GM23338 (cell line): ENCODE measurements around the gene FKBP8. TPM values are rescaled to one million over a fixed set of nuclear protein-coding genes. Genes with fewer than 3 reads are reported as not detected.

Experiments used
- ATAC-seq: fragments of 200-7000 bp; cut with Tn5 transposase; 3 replicates; pipeline ENCODE4 v1.9.1; 2020
- DNase-seq: peaks from one replicate; pipeline ENCODE4 v3.0.0-alpha.2; 2015; ENCODE audit warnings: low spot score
- H2AFZ ChIP-seq: fragments of 200-600 bp; sonication (generic); 2 replicates; pipeline ENCODE4 v1.8.0; 2016; ENCODE audit warnings: antibody characterized with exemption, mild to moderate bottlenecking, moderate library complexity
- H3F3A ChIP-seq: fragments of 200-600 bp; sonication (generic); replicated peaks from 2 replicates; pipeline ENCODE4 v1.8.0; 2017; ENCODE audit warnings: antibody characterized with exemption, mixed run types, low read depth
- H3K27ac ChIP-seq: fragments of 200-600 bp; sonication (generic); 2 replicates; pipeline ENCODE4 v1.6.1; 2016; ENCODE audit warnings: low read depth
- H3K27me3 ChIP-seq: fragments of 200-600 bp; sonication (generic); 2 replicates; pipeline ENCODE4 v1.8.0; 2016; ENCODE audit warnings: mild to moderate bottlenecking, mixed run types, moderate library complexity; ENCODE audit not compliant: insufficient read depth
- H3K36me3 ChIP-seq: fragments of 200-600 bp; sonication (generic); 2 replicates; pipeline ENCODE4 v1.8.0; 2016; ENCODE audit warnings: mild to moderate bottlenecking; ENCODE audit not compliant: insufficient read depth
- H3K4me1 ChIP-seq: fragments of 200-600 bp; sonication (generic); 2 replicates; pipeline ENCODE4 v1.8.0; 2016; ENCODE audit warnings: mild to moderate bottlenecking, moderate library complexity; ENCODE audit not compliant: insufficient read depth
- H3K4me2 ChIP-seq: fragments of 200-600 bp; sonication (generic); 2 replicates; pipeline ENCODE4 v1.7.1; 2017; ENCODE audit warnings: mixed run types
- H3K4me3 ChIP-seq: fragments of 200-600 bp; sonication (generic); 2 replicates; pipeline ENCODE4 v1.6.1; 2016; ENCODE audit warnings: mixed run types
- H3K79me2 ChIP-seq: fragments of 200-600 bp; sonication (generic); replicated peaks from 2 replicates; pipeline ENCODE4 v1.8.0; 2017; ENCODE audit warnings: mild to moderate bottlenecking; ENCODE audit not compliant: insufficient read depth
- H3K9me2 ChIP-seq: fragments of 200-600 bp; sonication (generic); 2 replicates; pipeline ENCODE4 v1.8.0; 2017; ENCODE audit not compliant: insufficient read depth
- H4K20me1 ChIP-seq: fragments of 200-600 bp; sonication (generic); replicated peaks from 2 replicates; pipeline ENCODE4 v1.8.0; 2017; ENCODE audit warnings: mild to moderate bottlenecking; ENCODE audit not compliant: insufficient read depth
- H3K27ac Mint-ChIP-seq: 2 replicates; pipeline ENCODE4 v1.8.0; 2020; ENCODE audit warnings: inconsistent platforms, mild to moderate bottlenecking, moderate library complexity, mixed read lengths
- H3K27me3 Mint-ChIP-seq: 3 replicates; pipeline ENCODE4 v1.8.0; 2022; ENCODE audit warnings: low read depth, mild to moderate bottlenecking, moderate library complexity, mixed read lengths, inconsistent platforms; ENCODE audit not compliant: insufficient read depth, poor library complexity
- H3K36me3 Mint-ChIP-seq: 3 replicates; pipeline ENCODE4 v1.8.0; 2021; ENCODE audit warnings: low read depth, mild to moderate bottlenecking, inconsistent platforms, moderate library complexity, mixed read lengths
- H3K4me1 Mint-ChIP-seq: 3 replicates; pipeline ENCODE4 v1.8.0; 2020; ENCODE audit warnings: mild to moderate bottlenecking, inconsistent platforms, mixed read lengths
- H3K4me3 Mint-ChIP-seq: 3 replicates; pipeline ENCODE4 v1.8.0; 2021; ENCODE audit warnings: moderate library complexity, mild to moderate bottlenecking, inconsistent platforms, mixed read lengths
- H3K9me3 Mint-ChIP-seq: 3 replicates; pipeline ENCODE4 v1.8.0; 2020; ENCODE audit warnings: moderate library complexity, mild to moderate bottlenecking, inconsistent platforms, mixed read lengths
- CREB1 ChIP-seq: fragments of 250-450 bp; sonication (Bioruptor Pico); IDR thresholded peaks from 2 replicates; pipeline ENCODE4 v1.5.0; 2020; ENCODE audit warnings: low read depth, mild to moderate bottlenecking, moderate library complexity
- EZH2 ChIP-seq: fragments of 200-600 bp; sonication (generic); IDR thresholded peaks from one replicate; pipeline ENCODE4 v1.8.0; 2017; ENCODE audit warnings: antibody characterized with exemption, mild to moderate bottlenecking, low read depth; ENCODE audit not compliant: unreplicated experiment
- EZH2phosphoT487 ChIP-seq: fragments of 200-600 bp; sonication (generic); IDR thresholded peaks from one replicate; pipeline ENCODE4 v1.8.1; 2018; ENCODE audit warnings: antibody characterized with exemption; ENCODE audit not compliant: unreplicated experiment
- JUNB ChIP-seq: IDR thresholded peaks from one replicate; pipeline ENCODE4 v1.6.1; 2016; ENCODE audit warnings: antibody characterized with exemption; ENCODE audit not compliant: unreplicated experiment
- NANOG ChIP-seq: IDR thresholded peaks from 2 replicates; pipeline ENCODE4 v1.6.1; 2016; ENCODE audit warnings: antibody characterized with exemption, borderline replicate concordance
- POLR2AphosphoS5 ChIP-seq: IDR thresholded peaks from 2 replicates; pipeline ENCODE4 v1.6.1; 2016; ENCODE audit warnings: antibody characterized with exemption, low read depth
- STAT1 ChIP-seq: IDR thresholded peaks from one replicate; pipeline ENCODE4 v1.6.1; 2016; ENCODE audit warnings: antibody characterized with exemption; ENCODE audit not compliant: unreplicated experiment
- ZNF114 ChIP-seq: fragments of 250-450 bp; sonication (Bioruptor Pico); IDR thresholded peaks from 2 replicates; pipeline ENCODE4 v1.5.0; 2020; ENCODE audit warnings: mild to moderate bottlenecking, moderate library complexity
- ZNF331 ChIP-seq: fragments of 250-450 bp; sonication (Bioruptor Pico); IDR thresholded peaks from 2 replicates; pipeline ENCODE4 v1.5.0; 2020; ENCODE audit warnings: low read depth, mild to moderate bottlenecking, moderate library complexity
- polyA plus RNA-seq: library from polyadenylated mRNA; unstranded; fragments of >200 nt; fragmentation: Nextera tagmentation; extraction: Ambion mirVana; gene quantifications from 2 replicates; pipeline ENCODE4 v1.2.1, GENCODE V29; 2016
- total RNA-seq: library from RNA; depleted of rRNA; stranded (reverse); fragments of >200 nt; shearing (Covaris generic); gene quantifications from 2 replicates; pipeline ENCODE4 v1.2.3, GENCODE V29; 2014
- TF ChIP-seq, protein P1 (sequence below): IDR thresholded peaks from 2 replicates; pipeline ENCODE4 v1.6.1; 2016; ENCODE audit warnings: antibody characterized with exemption
- TF ChIP-seq, protein P2 (sequence below), 2 experiments: fragments of 200-600 bp in 1 of 2; sonication (generic) in 1 of 2; conservative IDR thresholded peaks; 2 replicates each; pipeline versions ENCODE4 v1.5.1 to v1.6.1; 2016 to 2017; ENCODE audit warnings: antibody characterized with exemption in 2 of 2, low read depth in 2 of 2, mild to moderate bottlenecking in 2 of 2, moderate library complexity in 1 of 2

FKBP8 gene
- total and polyA plus RNA-seq, 2 experiments from 2014 or later, result 158 to 367 TPM

DNA sequence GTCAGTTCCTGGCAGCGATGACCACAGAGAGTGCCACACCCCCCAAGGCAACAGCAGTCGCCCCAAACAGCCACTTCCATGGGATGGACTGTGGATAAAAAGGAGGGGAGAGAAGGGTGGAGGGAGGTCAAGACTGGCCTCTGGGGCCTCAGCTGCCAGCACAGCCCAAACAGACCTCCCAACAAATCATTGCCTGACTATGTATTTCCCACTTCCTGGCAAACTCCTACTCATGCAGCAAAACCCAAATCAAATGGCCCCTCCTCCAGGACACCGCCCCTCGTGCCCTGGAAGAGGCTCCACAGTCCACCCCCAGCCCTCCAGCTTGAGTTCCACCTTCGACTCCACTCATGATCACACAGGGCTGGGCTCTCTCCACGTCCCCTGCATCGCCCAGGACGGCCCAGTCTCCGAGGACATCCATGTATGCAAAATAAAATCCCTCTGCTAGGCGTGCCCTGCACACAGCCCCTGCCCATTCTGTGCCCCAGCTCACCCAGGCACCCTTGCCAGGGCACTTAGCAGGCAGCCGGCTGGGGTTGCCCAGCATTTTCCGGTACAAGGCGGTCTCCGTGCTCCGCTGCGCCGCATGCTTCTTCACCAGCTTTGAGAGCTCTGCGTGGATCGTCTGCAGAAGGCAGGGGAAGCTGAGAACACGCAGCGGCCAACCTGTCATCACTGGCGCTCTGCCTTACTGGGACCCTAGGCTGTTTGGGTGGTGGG lies 11.0 kb downstream of the FKBP8 start (continued):
- no peak for TF ChIP-seq ZNF331 (CRISPR knock-in tag)
- no peak for TF ChIP-seq CREB1 (CRISPR knock-in tag)
- TF ChIP-seq NANOG, result no peak

DNA sequence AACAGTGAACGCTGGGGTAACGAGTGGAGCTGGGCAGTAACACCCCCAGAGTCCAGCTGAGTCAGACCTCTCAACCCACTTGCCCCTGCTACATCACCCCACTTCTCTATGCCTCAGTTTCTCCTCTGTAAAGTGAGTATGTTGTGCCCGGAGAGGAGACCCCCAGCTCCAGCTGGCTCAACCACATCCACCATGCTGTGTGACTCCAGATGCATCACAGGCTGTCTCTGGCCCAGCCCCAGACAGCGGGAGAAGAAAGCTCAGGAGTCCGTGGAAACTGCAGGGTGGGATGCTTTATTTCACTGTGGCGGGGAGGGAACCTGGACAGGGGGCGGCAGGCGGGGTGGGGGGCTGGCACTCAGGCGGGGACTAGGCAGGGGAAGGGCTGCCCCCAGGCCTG lies 11.9 kb downstream of the FKBP8 start:
- TF ChIP-seq JUNB (no peak), CREB1 (CRISPR knock-in tag) (no peak), EZH2phosphoT487 (no peak), POLR2AphosphoS5 (no peak)
- TF ChIP-seq, protein P1, sequence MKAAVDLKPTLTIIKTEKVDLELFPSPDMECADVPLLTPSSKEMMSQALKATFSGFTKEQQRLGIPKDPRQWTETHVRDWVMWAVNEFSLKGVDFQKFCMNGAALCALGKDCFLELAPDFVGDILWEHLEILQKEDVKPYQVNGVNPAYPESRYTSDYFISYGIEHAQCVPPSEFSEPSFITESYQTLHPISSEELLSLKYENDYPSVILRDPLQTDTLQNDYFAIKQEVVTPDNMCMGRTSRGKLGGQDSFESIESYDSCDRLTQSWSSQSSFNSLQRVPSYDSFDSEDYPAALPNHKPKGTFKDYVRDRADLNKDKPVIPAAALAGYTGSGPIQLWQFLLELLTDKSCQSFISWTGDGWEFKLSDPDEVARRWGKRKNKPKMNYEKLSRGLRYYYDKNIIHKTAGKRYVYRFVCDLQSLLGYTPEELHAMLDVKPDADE, result no peak
- no peak overlapping the region for H2AFZ ChIP-seq
- no peak for ATAC-seq

DNA sequence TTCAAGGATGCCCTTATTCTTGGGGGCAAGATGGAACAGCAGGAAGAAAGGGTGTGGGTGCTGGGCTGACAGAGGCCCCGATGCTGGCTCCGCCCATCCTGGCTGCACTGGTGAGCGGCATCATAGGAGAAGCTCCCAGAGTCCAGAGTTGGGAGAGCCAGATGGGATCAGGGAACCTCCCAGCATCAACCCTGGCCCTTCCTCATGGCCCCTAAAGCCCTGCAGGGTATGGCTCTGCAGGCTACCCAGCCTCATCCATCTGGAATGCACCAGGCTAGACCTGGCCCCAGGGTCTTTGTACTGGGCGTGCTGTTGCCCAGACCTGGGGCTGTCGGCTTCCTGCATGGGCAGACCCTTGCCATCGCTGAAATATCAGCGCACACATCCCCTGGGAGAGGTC lies 13.6 kb downstream of the FKBP8 start:
- H3K4me3 ChIP-seq, result no peak overlapping the region
- no peaks in the 10 kb centered on the region; the same call in 1 of the 2 replicates for H3K36me3 ChIP-seq
- no peaks in the 10 kb centered on the region for H3K9me2 ChIP-seq
- no peak overlapping the region for H3K4me2 ChIP-seq
- Mint-ChIP-seq H3K27me3 (peaks cover 2% of the 10 kb centered on the region), H3K27ac (no peak overlapping the region), H3K4me1 (no peaks in the 10 kb centered on the region), H3K4me3 (no peak overlapping the region), H3K9me3 (no peaks in the 10 kb centered on the region), H3K36me3 (peaks cover 20% of the 10 kb centered on the region)
- 0 out of 2 replicates have a peak, but pooled peaks cover 5% of the 10 kb centered on the region for H3F3A ChIP-seq
- ATAC-seq (peak; percentile 66), DNase-seq (no peak)
- no peaks in the 10 kb centered on the region for H3K27me3 ChIP-seq
- H2AFZ ChIP-seq, result no peak overlapping the region
- H3K4me1 ChIP-seq, result no peaks in the 10 kb centered on the region
- H3K79me2 ChIP-seq, result no peaks in the 10 kb centered on the region
- 0 out of 2 replicates have a peak overlapping the region, but pooled peaks have one; percentile 26 for H3K27ac ChIP-seq
- H4K20me1 ChIP-seq, result no peaks in the 10 kb centered on the region; the same call in 1 of the 2 replicates
- no peak for TF ChIP-seq CREB1 (CRISPR knock-in tag)
- no peak for TF ChIP-seq EZH2phosphoT487
- TF ChIP-seq ZNF114 (CRISPR knock-in tag), result no peak
- TF ChIP-seq STAT1, result no peak
- TF ChIP-seq JUNB, result no peak
- TF ChIP-seq, protein P1, result no peak
- TF ChIP-seq EZH2, result no peak
- no peak for TF ChIP-seq ZNF331 (CRISPR knock-in tag)
- TF ChIP-seq, protein P2, sequence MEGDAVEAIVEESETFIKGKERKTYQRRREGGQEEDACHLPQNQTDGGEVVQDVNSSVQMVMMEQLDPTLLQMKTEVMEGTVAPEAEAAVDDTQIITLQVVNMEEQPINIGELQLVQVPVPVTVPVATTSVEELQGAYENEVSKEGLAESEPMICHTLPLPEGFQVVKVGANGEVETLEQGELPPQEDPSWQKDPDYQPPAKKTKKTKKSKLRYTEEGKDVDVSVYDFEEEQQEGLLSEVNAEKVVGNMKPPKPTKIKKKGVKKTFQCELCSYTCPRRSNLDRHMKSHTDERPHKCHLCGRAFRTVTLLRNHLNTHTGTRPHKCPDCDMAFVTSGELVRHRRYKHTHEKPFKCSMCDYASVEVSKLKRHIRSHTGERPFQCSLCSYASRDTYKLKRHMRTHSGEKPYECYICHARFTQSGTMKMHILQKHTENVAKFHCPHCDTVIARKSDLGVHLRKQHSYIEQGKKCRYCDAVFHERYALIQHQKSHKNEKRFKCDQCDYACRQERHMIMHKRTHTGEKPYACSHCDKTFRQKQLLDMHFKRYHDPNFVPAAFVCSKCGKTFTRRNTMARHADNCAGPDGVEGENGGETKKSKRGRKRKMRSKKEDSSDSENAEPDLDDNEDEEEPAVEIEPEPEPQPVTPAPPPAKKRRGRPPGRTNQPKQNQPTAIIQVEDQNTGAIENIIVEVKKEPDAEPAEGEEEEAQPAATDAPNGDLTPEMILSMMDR (conservative IDR thresholded peaks at IDR 0.05; ENCODE audit: low read depth in 2 of 2), result no peak

More for the DNA sequence above, 11.9 kb downstream of the FKBP8 start:
- no peaks in the 10 kb centered on the region; the same call in 1 of the 2 replicates for H3K36me3 ChIP-seq
- Mint-ChIP-seq H3K36me3 (peaks cover 35% of the 10 kb centered on the region), H3K9me3 (no peaks in the 10 kb centered on the region), H3K4me1 (no peaks in the 10 kb centered on the region), H3K4me3 (no peak overlapping the region), H3K27me3 (peaks cover 2% of the 10 kb centered on the region), H3K27ac (no peak overlapping the region)
- H3K9me2 ChIP-seq, result no peaks in the 10 kb centered on the region
- no peaks in the 10 kb centered on the region for H3K4me1 ChIP-seq
- H3K27me3 ChIP-seq, result no peaks in the 10 kb centered on the region
- H3K4me3 ChIP-seq, result no peak overlapping the region
- H3F3A ChIP-seq, result 0 out of 2 replicates have a peak, but pooled peaks cover 5% of the 10 kb centered on the region
- H3K4me2 ChIP-seq, result no peak overlapping the region
- H3K27ac ChIP-seq, result no peak overlapping the region
- DNase-seq, result no peak
- H3K79me2 ChIP-seq, result no peaks in the 10 kb centered on the region
- H4K20me1 ChIP-seq, result no peaks in the 10 kb centered on the region; the same call in 1 of the 2 replicates
